Measurements from ENCODE around the gene KIAA1755. TPM values are rescaled to one million over a fixed set of nuclear protein-coding genes. Genes with fewer than 3 reads are reported as not detected.

The KIAA1755 gene
- total and polyA plus RNA-seq, 5 donors from 2014 or later = not detected

DNA sequence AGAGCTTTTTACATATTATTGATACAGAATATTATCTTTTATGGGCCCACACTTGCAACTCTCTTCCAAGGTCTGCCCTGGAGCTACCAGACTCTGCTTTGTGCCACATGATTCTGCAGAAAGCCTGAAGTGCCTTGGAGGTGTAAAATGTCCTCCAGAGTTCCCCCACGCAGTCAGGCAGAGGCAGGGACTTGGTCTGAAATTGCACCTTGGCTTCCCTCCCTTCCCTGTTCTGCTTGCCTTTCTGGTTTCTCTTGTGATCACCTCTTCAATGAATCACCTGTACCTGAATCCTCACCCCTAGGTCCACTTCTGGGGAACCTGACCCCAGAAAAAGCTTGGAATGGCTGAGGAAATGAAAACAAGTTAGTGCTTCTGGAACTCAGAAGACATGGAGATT is 52.4 kb downstream of the KIAA1755 start:
- H3K9me3 Mint-ChIP-seq = peaks cover 0 to 1% (median 0%) of the 10 kb centered on the region in 7 donors
- H3K27ac Mint-ChIP-seq = no peak overlapping the region
- peaks cover 5% of the 10 kb centered on the region for H3K27me3 ChIP-seq (ENCODE audit: control insufficient read depth, insufficient read depth, low read length)
- H3K9me3 ChIP-seq (ENCODE audit: control insufficient read depth in 2 of 2, low read length in 2 of 2) = no peaks in the 10 kb centered on the region
- H3K27ac ChIP-seq (ENCODE audit: insufficient read depth, low read length, poor library complexity, severe bottlenecking) = no peak overlapping the region
- no peaks in the 10 kb centered on the region for H3K4me1 Mint-ChIP-seq
- H3K36me3 ChIP-seq (ENCODE audit: control insufficient read depth, insufficient read depth, low read length) = no peaks in the 10 kb centered on the region
- peaks cover 30% of the 10 kb centered on the region for H3K27me3 Mint-ChIP-seq
- H3K4me3 ChIP-seq (ENCODE audit: low read depth, low read length) = no peak overlapping the region
- ATAC-seq (ENCODE audit: low read depth in 2 of 2) (no peak), DNase-seq (no peak)
- H3K4me1 ChIP-seq (ENCODE audit: control insufficient read depth, insufficient read depth, low read length, poor library complexity, severe bottlenecking) = no peaks in the 10 kb centered on the region
- H3K4me3 Mint-ChIP-seq = no peak overlapping the region
- H3K36me3 Mint-ChIP-seq = no peaks in the 10 kb centered on the region

DNA sequence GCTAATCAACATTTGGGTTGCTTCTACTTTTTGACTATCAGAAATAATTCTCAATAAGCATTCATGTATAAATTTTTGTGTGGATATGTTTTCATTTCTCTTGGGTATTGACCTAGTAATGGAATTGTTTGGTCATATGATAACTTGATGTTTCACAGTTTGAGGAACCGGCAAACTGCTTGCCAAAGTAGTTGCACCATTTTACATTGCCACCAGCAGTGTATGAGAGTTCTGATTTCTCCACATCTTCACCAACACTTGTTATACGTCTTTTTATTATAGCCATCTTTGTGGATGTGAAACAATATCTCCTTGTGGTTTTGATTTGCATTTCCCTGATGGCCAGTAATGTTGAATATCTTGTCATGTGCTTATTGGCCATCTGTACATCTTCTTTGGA is 52.9 kb downstream of the KIAA1755 start:
- DNase-seq = no peak
- peaks cover 0 to 1% (median 0%) of the 10 kb centered on the region in 7 donors for H3K9me3 Mint-ChIP-seq
- Histone ChIP-seq H3K27me3 (ENCODE audit: control insufficient read depth, insufficient read depth, low read length) (peaks cover 5% of the 10 kb centered on the region), H3K9me3 (ENCODE audit: control insufficient read depth in 2 of 2, low read length in 2 of 2) (no peaks in the 10 kb centered on the region), H3K4me3 (ENCODE audit: low read depth, low read length) (no peak overlapping the region), H3K36me3 (ENCODE audit: control insufficient read depth, insufficient read depth, low read length) (no peaks in the 10 kb centered on the region), H3K4me1 (ENCODE audit: control insufficient read depth, insufficient read depth, low read length, poor library complexity, severe bottlenecking) (no peaks in the 10 kb centered on the region), H3K27ac (ENCODE audit: insufficient read depth, low read length, poor library complexity, severe bottlenecking) (no peak overlapping the region)
- no peak overlapping the region for H3K27ac Mint-ChIP-seq
- peaks cover 30% of the 10 kb centered on the region for H3K27me3 Mint-ChIP-seq
- no peak overlapping the region for H3K4me3 Mint-ChIP-seq
- ATAC-seq (ENCODE audit: low read depth in 2 of 2) = no peak
- no peaks in the 10 kb centered on the region for H3K4me1 Mint-ChIP-seq
- H3K36me3 Mint-ChIP-seq = no peaks in the 10 kb centered on the region

DNA sequence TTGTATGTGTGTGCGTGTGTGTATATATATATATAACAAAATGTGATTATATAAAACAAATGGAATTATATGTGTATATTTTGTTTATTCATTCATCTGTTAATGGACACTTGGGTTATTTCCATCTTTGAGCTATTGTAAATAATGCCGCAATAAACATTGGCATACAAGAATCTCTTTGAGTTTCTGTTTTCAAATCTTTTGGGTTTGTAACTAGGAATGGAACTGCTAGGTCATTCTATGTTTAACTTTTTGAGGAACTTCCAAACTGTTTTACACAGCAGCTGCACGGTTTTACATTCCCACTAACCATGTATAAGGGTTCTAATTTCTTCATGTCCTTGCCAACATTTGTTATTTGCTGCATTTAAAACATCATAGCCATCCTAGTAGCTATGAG is 55.5 kb downstream of the KIAA1755 start:
- Histone ChIP-seq H3K27ac (ENCODE audit: insufficient read depth, low read length, poor library complexity, severe bottlenecking) (no peak overlapping the region), H3K9me3 (ENCODE audit: control insufficient read depth in 2 of 2, low read length in 2 of 2) (no peaks in the 10 kb centered on the region), H3K4me1 (ENCODE audit: control insufficient read depth, insufficient read depth, low read length, poor library complexity, severe bottlenecking) (no peaks in the 10 kb centered on the region), H3K4me3 (ENCODE audit: low read depth, low read length) (no peak overlapping the region), H3K27me3 (ENCODE audit: control insufficient read depth, insufficient read depth, low read length) (peaks cover 5% of the 10 kb centered on the region), H3K36me3 (ENCODE audit: control insufficient read depth, insufficient read depth, low read length) (no peaks in the 10 kb centered on the region)
- peaks cover 0 to 1% (median 0%) of the 10 kb centered on the region in 7 donors for H3K9me3 Mint-ChIP-seq
- H3K4me1 Mint-ChIP-seq = no peaks in the 10 kb centered on the region
- no peak overlapping the region for H3K27ac Mint-ChIP-seq
- ATAC-seq (ENCODE audit: low read depth in 2 of 2) (no peak), DNase-seq (no peak)
- H3K4me3 Mint-ChIP-seq = no peak overlapping the region
- H3K27me3 Mint-ChIP-seq = peaks cover 36% of the 10 kb centered on the region
- no peaks in the 10 kb centered on the region for H3K36me3 Mint-ChIP-seq

DNA sequence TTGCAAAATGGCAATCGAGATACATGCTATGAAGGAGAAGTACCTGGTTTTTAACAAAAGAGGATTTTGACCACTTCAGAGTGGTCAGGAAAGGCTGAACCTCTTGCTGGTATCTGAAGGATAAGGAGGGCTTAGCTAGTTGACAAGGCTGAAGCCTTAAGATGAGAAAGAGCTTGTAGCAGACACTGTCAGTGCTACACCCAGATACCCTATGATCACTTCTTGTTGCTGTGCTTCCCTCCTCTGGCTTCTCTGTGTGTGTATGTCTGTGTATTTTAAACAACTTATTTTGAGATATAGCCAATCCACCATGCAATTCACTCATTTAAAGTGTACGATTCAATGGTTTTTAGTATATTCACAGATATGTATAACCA is 56.6 kb downstream of the KIAA1755 start:
- Mint-ChIP-seq H3K27ac (no peak overlapping the region), H3K4me1 (no peaks in the 10 kb centered on the region), H3K36me3 (no peaks in the 10 kb centered on the region), H3K4me3 (no peak overlapping the region), H3K9me3 (peaks cover 0 to 1% (median 0%) of the 10 kb centered on the region in 7 donors), H3K27me3 (peaks cover 40% of the 10 kb centered on the region)
- Histone ChIP-seq H3K4me3 (ENCODE audit: low read depth, low read length) (no peak overlapping the region), H3K4me1 (ENCODE audit: control insufficient read depth, insufficient read depth, low read length, poor library complexity, severe bottlenecking) (no peaks in the 10 kb centered on the region), H3K27me3 (ENCODE audit: control insufficient read depth, insufficient read depth, low read length) (peaks cover 5% of the 10 kb centered on the region), H3K36me3 (ENCODE audit: control insufficient read depth, insufficient read depth, low read length) (no peaks in the 10 kb centered on the region), H3K9me3 (ENCODE audit: control insufficient read depth in 2 of 2, low read length in 2 of 2) (no peaks in the 10 kb centered on the region), H3K27ac (ENCODE audit: insufficient read depth, low read length, poor library complexity, severe bottlenecking) (no peak overlapping the region)
- ATAC-seq (ENCODE audit: low read depth in 2 of 2) = no peak
- no peak for DNase-seq

DNA sequence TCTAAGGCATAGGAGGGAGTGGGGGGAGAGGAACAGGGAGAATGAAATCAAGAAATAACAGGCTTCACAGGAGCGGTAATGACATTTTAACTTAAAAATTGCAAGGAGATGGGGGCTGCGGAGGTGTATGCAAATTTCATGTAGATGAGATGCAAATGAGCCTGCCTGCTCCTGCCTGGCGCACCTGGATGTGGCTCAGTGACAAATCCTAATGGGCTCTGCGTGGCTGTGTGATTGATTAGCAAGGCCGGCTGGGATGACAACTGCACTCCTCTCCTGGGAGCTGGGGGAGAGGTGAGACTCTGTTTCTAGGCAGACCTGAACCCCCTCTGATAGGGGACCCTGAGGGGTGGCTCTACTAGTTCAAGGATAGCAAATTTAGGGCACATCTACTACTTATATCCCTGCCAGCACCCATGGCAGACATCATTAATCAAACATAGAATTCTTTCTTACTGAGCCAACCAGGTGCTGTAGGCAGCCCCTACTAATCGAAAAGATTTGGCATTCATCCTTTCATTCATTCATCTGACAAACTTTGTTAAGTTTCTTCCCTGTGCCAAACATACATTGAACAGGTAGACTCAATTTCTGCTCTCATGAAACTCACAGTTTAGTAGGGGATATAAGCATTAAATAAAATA is 57.1 kb downstream of the KIAA1755 start:
- Mint-ChIP-seq H3K36me3 (no peaks in the 10 kb centered on the region), H3K27me3 (peaks cover 38% of the 10 kb centered on the region), H3K4me1 (no peaks in the 10 kb centered on the region), H3K4me3 (no peak overlapping the region), H3K27ac (no peak overlapping the region), H3K9me3 (peaks cover 0 to under 1% (median 0%) of the 10 kb centered on the region in 7 donors)
- Histone ChIP-seq H3K36me3 (ENCODE audit: control insufficient read depth, insufficient read depth, low read length) (no peaks in the 10 kb centered on the region), H3K27me3 (ENCODE audit: control insufficient read depth, insufficient read depth, low read length) (peaks cover 5% of the 10 kb centered on the region), H3K4me1 (ENCODE audit: control insufficient read depth, insufficient read depth, low read length, poor library complexity, severe bottlenecking) (no peaks in the 10 kb centered on the region), H3K4me3 (ENCODE audit: low read depth, low read length) (no peak overlapping the region), H3K9me3 (ENCODE audit: control insufficient read depth in 2 of 2, low read length in 2 of 2) (no peaks in the 10 kb centered on the region), H3K27ac (ENCODE audit: insufficient read depth, low read length, poor library complexity, severe bottlenecking) (no peak overlapping the region)
- DNase-seq (no peak), ATAC-seq (ENCODE audit: low read depth in 2 of 2) (no peak)

DNA sequence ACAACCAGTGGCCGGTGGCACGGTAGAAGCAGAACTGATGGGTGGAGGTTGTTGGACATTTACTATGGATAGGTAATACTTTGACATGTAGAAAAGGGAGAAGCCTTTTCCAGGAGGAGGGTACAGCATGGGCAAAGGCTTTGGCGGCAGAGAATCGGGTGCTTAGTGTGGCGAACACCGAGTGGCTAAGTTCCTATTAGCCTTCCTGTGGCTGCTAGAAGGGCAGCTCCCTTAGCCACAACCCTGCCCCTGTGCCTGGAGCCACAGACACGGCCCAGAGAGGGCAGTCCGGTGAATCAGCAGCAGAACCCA is 57.6 kb downstream of the KIAA1755 start:
- H3K4me1 ChIP-seq (ENCODE audit: control insufficient read depth, insufficient read depth, low read length, poor library complexity, severe bottlenecking) = no peaks in the 10 kb centered on the region
- Mint-ChIP-seq H3K36me3 (no peaks in the 10 kb centered on the region), H3K27me3 (peaks cover 35% of the 10 kb centered on the region), H3K4me3 (no peak overlapping the region), H3K9me3 (no peaks in the 10 kb centered on the region), H3K27ac (no peak overlapping the region), H3K4me1 (no peaks in the 10 kb centered on the region)
- no peaks in the 10 kb centered on the region for H3K36me3 ChIP-seq (ENCODE audit: control insufficient read depth, insufficient read depth, low read length)
- no peak overlapping the region for H3K4me3 ChIP-seq (ENCODE audit: low read depth, low read length)
- peaks cover 5% of the 10 kb centered on the region for H3K27me3 ChIP-seq (ENCODE audit: control insufficient read depth, insufficient read depth, low read length)
- ATAC-seq (ENCODE audit: low read depth in 2 of 2) (no peak), DNase-seq (no peak)
- H3K27ac ChIP-seq (ENCODE audit: insufficient read depth, low read length, poor library complexity, severe bottlenecking) = no peak overlapping the region
- H3K9me3 ChIP-seq (ENCODE audit: control insufficient read depth in 2 of 2, low read length in 2 of 2) = no peaks in the 10 kb centered on the region

DNA sequence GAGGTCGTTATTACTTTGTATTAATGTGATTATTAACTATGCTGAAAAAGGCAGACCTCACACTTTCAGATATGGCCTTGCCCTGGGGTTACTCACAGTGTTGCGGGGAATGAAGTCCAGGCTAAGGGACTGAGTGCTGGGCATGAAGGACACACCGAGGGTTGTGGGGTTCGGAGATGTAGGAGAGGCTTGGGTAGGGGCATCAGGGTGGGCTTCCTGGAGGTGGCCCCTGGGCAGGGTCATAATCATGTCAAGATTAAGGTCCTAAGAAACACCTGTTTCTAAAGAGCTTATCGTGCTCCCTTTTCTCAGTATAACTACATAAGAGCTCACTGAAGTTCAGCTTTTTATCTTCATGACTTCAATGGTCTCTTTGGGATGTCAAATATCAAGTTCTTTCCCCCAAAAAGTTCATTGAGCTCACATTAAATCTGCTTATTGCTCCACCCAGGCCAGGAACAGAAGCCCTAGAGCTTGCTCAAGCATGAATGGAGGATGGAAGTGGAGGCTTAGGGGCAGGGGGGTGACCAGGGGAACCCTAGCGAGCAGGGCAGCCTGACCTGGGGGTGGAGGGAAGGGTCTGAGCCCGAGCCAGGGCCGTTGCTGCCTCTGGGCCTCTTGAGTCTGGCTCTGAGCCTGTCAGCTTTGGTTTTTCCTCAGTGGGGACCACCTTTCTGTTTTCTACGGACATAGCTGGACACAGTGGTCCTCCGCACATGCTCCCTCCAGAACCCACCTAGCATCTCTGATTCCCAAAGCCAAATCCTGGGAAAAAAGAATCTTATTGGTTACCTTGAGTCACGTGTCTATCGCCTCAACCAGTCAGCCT is 58.2 kb downstream of the KIAA1755 start:
- no peak for DNase-seq
- Histone ChIP-seq H3K4me1 (ENCODE audit: control insufficient read depth, insufficient read depth, low read length, poor library complexity, severe bottlenecking) (no peaks in the 10 kb centered on the region), H3K4me3 (ENCODE audit: low read depth, low read length) (no peak overlapping the region), H3K27me3 (ENCODE audit: control insufficient read depth, insufficient read depth, low read length) (peaks cover 3% of the 10 kb centered on the region), H3K36me3 (ENCODE audit: control insufficient read depth, insufficient read depth, low read length) (no peaks in the 10 kb centered on the region), H3K27ac (ENCODE audit: insufficient read depth, low read length, poor library complexity, severe bottlenecking) (no peak overlapping the region), H3K9me3 (ENCODE audit: control insufficient read depth in 2 of 2, low read length in 2 of 2) (no peaks in the 10 kb centered on the region)
- Mint-ChIP-seq H3K36me3 (no peaks in the 10 kb centered on the region), H3K4me3 (no peak overlapping the region), H3K9me3 (no peaks in the 10 kb centered on the region), H3K27ac (no peak overlapping the region), H3K4me1 (no peaks in the 10 kb centered on the region), H3K27me3 (peaks cover 35% of the 10 kb centered on the region)
- ATAC-seq (ENCODE audit: low read depth in 2 of 2) = no peak

DNA sequence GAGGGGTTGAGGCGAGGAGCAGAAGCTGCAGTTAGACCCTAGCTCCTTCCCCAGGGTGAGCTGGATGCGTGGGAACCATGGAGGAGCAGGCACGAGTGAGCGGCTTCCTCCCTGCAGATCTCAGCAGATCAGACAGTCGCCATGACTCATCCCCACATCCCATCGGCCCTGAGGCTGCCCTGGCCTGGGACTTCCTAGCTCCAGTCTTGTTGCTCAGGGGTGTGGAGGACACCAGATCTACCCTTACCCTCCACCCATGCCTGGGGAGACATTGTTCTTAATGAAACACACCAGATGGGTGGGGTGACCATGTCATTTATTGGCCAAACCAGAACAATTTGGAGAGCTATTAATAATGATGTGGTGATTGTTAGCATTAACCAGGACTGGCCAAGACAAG is 59.2 kb downstream of the KIAA1755 start:
- Mint-ChIP-seq H3K27me3 (peaks cover 29% of the 10 kb centered on the region), H3K27ac (no peak overlapping the region), H3K36me3 (no peaks in the 10 kb centered on the region), H3K4me1 (no peaks in the 10 kb centered on the region), H3K4me3 (no peak overlapping the region), H3K9me3 (no peaks in the 10 kb centered on the region)
- Histone ChIP-seq H3K9me3 (ENCODE audit: control insufficient read depth in 2 of 2, low read length in 2 of 2) (no peaks in the 10 kb centered on the region), H3K36me3 (ENCODE audit: control insufficient read depth, insufficient read depth, low read length) (no peaks in the 10 kb centered on the region), H3K27me3 (ENCODE audit: control insufficient read depth, insufficient read depth, low read length) (peaks cover 3% of the 10 kb centered on the region), H3K4me3 (ENCODE audit: low read depth, low read length) (no peak overlapping the region), H3K27ac (ENCODE audit: insufficient read depth, low read length, poor library complexity, severe bottlenecking) (no peak overlapping the region), H3K4me1 (ENCODE audit: control insufficient read depth, insufficient read depth, low read length, poor library complexity, severe bottlenecking) (no peaks in the 10 kb centered on the region)
- ATAC-seq (ENCODE audit: low read depth in 2 of 2) (no peak), DNase-seq (no peak)

All from CD4-positive, CD25-positive, alpha-beta regulatory T cell (primary cell).